Stimulated activated naive B cell treated with anti-CD40 and anti-IgM and Interleukin-4, amounts not matched to agents 10 μg/mL and 1 μg/mL and 100 μg/mL, for 72 hours (primary cell): ENCODE results near the gene PFKP.
A peak's percentile ranks its signal among the peaks of the same experiment; 100 is the strongest.

Experiments
- ATAC-seq, 2 donors: fragments of 150-1000 bp; cut with Tn5 transposase; replicated peaks; 2 replicates each; pipeline ENCODE4 v1.10.0; 2021; ENCODE audit warnings: moderate library complexity in 1 of 2
- DNase-seq: peaks from one replicate; pipeline ENCODE4 v3.0.0; 2021
- H3K27ac Mint-ChIP-seq: one replicate; pipeline ENCODE4 v1.8.0; 2022; ENCODE audit warnings: mild to moderate bottlenecking, mixed read lengths
- H3K27me3 Mint-ChIP-seq, 2 donors: one replicate each; pipeline ENCODE4 v1.8.0; 2022; ENCODE audit warnings: mixed read lengths in 2 of 2
- H3K36me3 Mint-ChIP-seq, 2 donors: one replicate each; pipeline ENCODE4 v1.8.0; 2022; ENCODE audit warnings: mixed read lengths in 2 of 2, mild to moderate bottlenecking in 1 of 2
- H3K4me1 Mint-ChIP-seq, 2 donors: one replicate each; pipeline ENCODE4 v1.8.0; 2022; ENCODE audit warnings: mixed read lengths in 2 of 2, mild to moderate bottlenecking in 1 of 2
- H3K4me3 Mint-ChIP-seq, 2 donors: one replicate each; pipeline ENCODE4 v1.8.0; 2022; ENCODE audit warnings: mild to moderate bottlenecking in 2 of 2, mixed read lengths in 2 of 2, moderate library complexity in 1 of 2
- H3K9me3 Mint-ChIP-seq, 2 donors: one replicate each; pipeline ENCODE4 v1.8.0; 2022; ENCODE audit warnings: mixed read lengths in 2 of 2, mild to moderate bottlenecking in 1 of 2

PFKP gene

GRCh38 chr10:3068968-3069737, 1.8 kb downstream of the PFKP start:
- peaks cover 5 to 18% of the 10 kb centered on the region in 2 donors for H3K27me3 Mint-ChIP-seq
- H3K4me3 Mint-ChIP-seq: peak overlapping the region; percentile 92 to 96

GRCh38 chr10:3069876-3070275, 2.5 kb downstream of the PFKP start:
- peaks cover 50 to 57% of the 10 kb centered on the region in 2 donors for H3K36me3 Mint-ChIP-seq
- peak overlapping the region; percentile 92 to 96 for H3K4me3 Mint-ChIP-seq
- DNase-seq: no peak
- H3K27me3 Mint-ChIP-seq: peaks cover 5 to 18% of the 10 kb centered on the region in 2 donors
- peaks cover 0 to 1% of the 10 kb centered on the region in 2 donors for H3K9me3 Mint-ChIP-seq
- H3K27ac Mint-ChIP-seq: peak overlapping the region; percentile 20
- ATAC-seq: no peak
- H3K4me1 Mint-ChIP-seq: peaks cover 39 to 68% of the 10 kb centered on the region in 2 donors

More at GRCh38 chr10:3068968-3069737, 1.8 kb downstream of the PFKP start:
- Mint-ChIP-seq H3K4me1 (peaks cover 35 to 67% of the 10 kb centered on the region in 2 donors), H3K36me3 (peaks cover 44 to 50% of the 10 kb centered on the region in 2 donors), H3K9me3 (peaks cover 0 to 1% of the 10 kb centered on the region in 2 donors), H3K27ac (peak overlapping the region; percentile 78)
- ATAC-seq (peak; percentile 23), DNase-seq (no peak)

GRCh38 chr10:3071405-3072198, 4.3 kb downstream of the PFKP start:
- peaks cover 0 to 1% of the 10 kb centered on the region in 2 donors for H3K9me3 Mint-ChIP-seq
- peaks cover 56 to 71% of the 10 kb centered on the region in 2 donors for H3K36me3 Mint-ChIP-seq
- H3K27me3 Mint-ChIP-seq: peaks cover 0 to 8% of the 10 kb centered on the region in 2 donors
- ATAC-seq (peak; percentile 31 to 33), DNase-seq (no peak)
- peak overlapping the region; percentile 39 to 57 for H3K4me3 Mint-ChIP-seq
- peaks cover 43 to 69% of the 10 kb centered on the region in 2 donors for H3K4me1 Mint-ChIP-seq
- H3K27ac Mint-ChIP-seq: no peak overlapping the region

GRCh38 chr10:3072641-3073360, 5.5 kb downstream of the PFKP start:
- Mint-ChIP-seq H3K4me3 (no peak overlapping the region), H3K9me3 (peaks cover 0 to 1% of the 10 kb centered on the region in 2 donors), H3K4me1 (peaks cover 45 to 68% of the 10 kb centered on the region in 2 donors), H3K27ac (no peak overlapping the region), H3K27me3 (no peaks in the 10 kb centered on the region), H3K36me3 (peaks cover 60 to 75% of the 10 kb centered on the region in 2 donors)
- no peak for DNase-seq
- no peak for ATAC-seq

GRCh38 chr10:3074145-3074665, 6.9 kb downstream of the PFKP start:
- Mint-ChIP-seq H3K27ac (no peak overlapping the region), H3K36me3 (peaks cover 60 to 77% of the 10 kb centered on the region in 2 donors), H3K4me1 (peaks cover 46 to 60% of the 10 kb centered on the region in 2 donors), H3K27me3 (no peaks in the 10 kb centered on the region), H3K9me3 (peaks cover 0 to 1% of the 10 kb centered on the region in 2 donors), H3K4me3 (no peak overlapping the region)
- ATAC-seq (no peak), DNase-seq (no peak)

GRCh38 chr10:3074985-3075600, 7.7 kb downstream of the PFKP start:
- Mint-ChIP-seq H3K9me3 (peaks cover 0 to 1% of the 10 kb centered on the region in 2 donors), H3K36me3 (peaks cover 59 to 72% of the 10 kb centered on the region in 2 donors), H3K4me1 (peaks cover 40 to 57% of the 10 kb centered on the region in 2 donors), H3K4me3 (no peak overlapping the region), H3K27me3 (no peaks in the 10 kb centered on the region), H3K27ac (no peak overlapping the region)
- ATAC-seq (no peak), DNase-seq (no peak)

- no peak for DNase-seq
- Mint-ChIP-seq H3K4me1 (peaks cover 38 to 51% of the 10 kb centered on the region in 2 donors), H3K36me3 (peaks cover 57 to 67% of the 10 kb centered on the region in 2 donors), H3K9me3 (peaks cover 0 to 1% of the 10 kb centered on the region in 2 donors), H3K4me3 (no peak overlapping the region), H3K27me3 (no peaks in the 10 kb centered on the region), H3K27ac (no peak overlapping the region)
- no peak for ATAC-seq
Measured at GRCh38 chr10:3076138-3076537, 8.8 kb downstream of the PFKP start.

GRCh38 chr10:3077509-3077908, 10.2 kb downstream of the PFKP start:
- Mint-ChIP-seq H3K27me3 (no peaks in the 10 kb centered on the region), H3K4me1 (peaks cover 31 to 44% of the 10 kb centered on the region in 2 donors), H3K9me3 (no peaks in the 10 kb centered on the region), H3K36me3 (peaks cover 50 to 58% of the 10 kb centered on the region in 2 donors), H3K27ac (no peak overlapping the region), H3K4me3 (no peak overlapping the region)
- DNase-seq (no peak), ATAC-seq (no peak)

- Mint-ChIP-seq H3K4me3 (no peak overlapping the region), H3K9me3 (no peaks in the 10 kb centered on the region), H3K4me1 (peaks cover 29 to 41% of the 10 kb centered on the region in 2 donors), H3K36me3 (peaks cover 50 to 57% of the 10 kb centered on the region in 2 donors), H3K27me3 (no peaks in the 10 kb centered on the region), H3K27ac (no peak overlapping the region)
- DNase-seq (no peak), ATAC-seq (no peak)
Measured at GRCh38 chr10:3077940-3078630, 10.7 kb downstream of the PFKP start.

- peaks cover 10 to 16% of the 10 kb centered on the region in 2 donors for H3K4me1 Mint-ChIP-seq
- H3K27ac Mint-ChIP-seq: no peak overlapping the region
- peaks cover 46 to 47% of the 10 kb centered on the region in 2 donors for H3K36me3 Mint-ChIP-seq
- no peaks in the 10 kb centered on the region for H3K27me3 Mint-ChIP-seq
- no peaks in the 10 kb centered on the region for H3K9me3 Mint-ChIP-seq
- no peak overlapping the region for H3K4me3 Mint-ChIP-seq
- DNase-seq: no peak
- no peak for ATAC-seq
Measured at GRCh38 chr10:3081383-3081981, 14.1 kb downstream of the PFKP start.

- no peak for DNase-seq
- H3K36me3 Mint-ChIP-seq: peaks cover 44 to 48% of the 10 kb centered on the region in 2 donors
Measured at GRCh38 chr10:3082290-3082689, 14.9 kb downstream of the PFKP start.

GRCh38 chr10:3085785-3086567, 18.6 kb downstream of the PFKP start:
- Mint-ChIP-seq H3K27ac (peak overlapping the region; percentile 65), H3K9me3 (no peaks in the 10 kb centered on the region), H3K36me3 (peaks cover 42 to 56% of the 10 kb centered on the region in 2 donors), H3K27me3 (no peaks in the 10 kb centered on the region), H3K4me3 (no peak overlapping the region), H3K4me1 (peaks cover 4 to 13% of the 10 kb centered on the region in 2 donors)
- DNase-seq: no peak
- no peak for ATAC-seq

More at GRCh38 chr10:3082290-3082689, 14.9 kb downstream of the PFKP start:
- Mint-ChIP-seq H3K4me1 (peaks cover 7 to 11% of the 10 kb centered on the region in 2 donors), H3K27ac (no peak overlapping the region), H3K27me3 (no peaks in the 10 kb centered on the region), H3K9me3 (no peaks in the 10 kb centered on the region), H3K4me3 (no peak overlapping the region)
- no peak for ATAC-seq
